Measurements from ENCODE around the gene MSI2.

The MSI2 gene

GRCh38 chr17:57517632-57518456 is 261.5 kb downstream of the MSI2 start:
- DNase-seq (ENCODE audit: low read depth in 4 of 4, low spot score in 1 of 4), result no peak

GRCh38 chr17:57518587-57519581 is 262.6 kb downstream of the MSI2 start:
- no peak for DNase-seq (ENCODE audit: low read depth in 4 of 4, low spot score in 1 of 4)

- DNase-seq (ENCODE audit: low read depth in 4 of 4, low spot score in 1 of 4), result no peak
Observed at GRCh38 chr17:57519800-57520199, 263.5 kb downstream of the MSI2 start.

- no peak for DNase-seq (ENCODE audit: low read depth in 4 of 4, low spot score in 1 of 4)
Observed at GRCh38 chr17:57521606-57522005, 265.3 kb downstream of the MSI2 start.

GRCh38 chr17:57522042-57523005 is 266.0 kb downstream of the MSI2 start:
- DNase-seq (ENCODE audit: low read depth in 4 of 4, low spot score in 1 of 4), result no peak

GRCh38 chr17:57523926-57524632 is 267.8 kb downstream of the MSI2 start:
- DNase-seq (ENCODE audit: low read depth in 4 of 4, low spot score in 1 of 4), result no peak

- DNase-seq (ENCODE audit: low read depth in 4 of 4, low spot score in 1 of 4), result no peak
Observed at GRCh38 chr17:57524839-57525568, 268.7 kb downstream of the MSI2 start.

GRCh38 chr17:57527221-57528057 is 271.1 kb downstream of the MSI2 start:
- no peak for DNase-seq (ENCODE audit: low read depth in 4 of 4, low spot score in 1 of 4)

GRCh38 chr17:57528058-57528451 is 271.7 kb downstream of the MSI2 start:
- DNase-seq (ENCODE audit: low read depth in 4 of 4, low spot score in 1 of 4), result no peak

GRCh38 chr17:57530026-57530425 is 273.7 kb downstream of the MSI2 start:
- DNase-seq (ENCODE audit: low read depth in 4 of 4, low spot score in 1 of 4), result no peak

- DNase-seq (ENCODE audit: low read depth in 4 of 4, low spot score in 1 of 4), result no peak
Observed at GRCh38 chr17:57530508-57530907, 274.2 kb downstream of the MSI2 start.

GRCh38 chr17:57531078-57531477 is 274.8 kb downstream of the MSI2 start:
- DNase-seq (ENCODE audit: low read depth in 4 of 4, low spot score in 1 of 4), result no peak

GRCh38 chr17:57531648-57532504 is 275.6 kb downstream of the MSI2 start:
- DNase-seq (ENCODE audit: low read depth in 4 of 4, low spot score in 1 of 4), result no peak

- no peak for DNase-seq (ENCODE audit: low read depth in 4 of 4, low spot score in 1 of 4)
Observed at GRCh38 chr17:57532556-57532955, 276.2 kb downstream of the MSI2 start.

- no peak for DNase-seq (ENCODE audit: low read depth in 4 of 4, low spot score in 1 of 4)
Observed at GRCh38 chr17:57532966-57533365, 276.6 kb downstream of the MSI2 start.

- DNase-seq (ENCODE audit: low read depth in 4 of 4, low spot score in 1 of 4), result no peak
Observed at GRCh38 chr17:57533684-57534305, 277.5 kb downstream of the MSI2 start.

GRCh38 chr17:57534863-57535248 is 278.5 kb downstream of the MSI2 start:
- DNase-seq (ENCODE audit: low read depth in 4 of 4, low spot score in 1 of 4), result no peak
